ENCODE results near the gene LAMC3.

Gene LAMC3

GRCh38 chr9:131116281-131117120, 107.5 kb downstream of the LAMC3 start:
- Histone ChIP-seq H3K9me3 (no peaks in the 10 kb centered on the region), H3K36me3 (peaks cover 5 to 61% (median 27%) of the 10 kb centered on the region in 3 donors), H3K27me3 (no peaks in the 10 kb centered on the region), H3K27ac (peak overlapping the region in 1 of 2 donors; percentile 26), H3K4me3 (no peak overlapping the region), H3K4me1 (peaks cover 0 to 8% (median 0%) of the 10 kb centered on the region in 4 donors)
- intact Hi-C loops (cut with DNase I; ENCODE audit: low total_unique reads): loop anchor here (5.0 kb wide), 1 partner anchor 49 kb away; no protein-coding TSS in a partner anchor
- TF ChIP-seq CTCF (IDR thresholded peaks at IDR 0.05): no peak
- no peak for DNase-seq

- no peak overlapping the region for H3K4me3 ChIP-seq
- H3K4me1 ChIP-seq: peaks cover 0 to 8% (median 0%) of the 10 kb centered on the region in 4 donors
- H3K27ac ChIP-seq: peak overlapping the region in 1 of 2 donors; percentile 26
- DNase-seq: no peak
- no peaks in the 10 kb centered on the region for H3K9me3 ChIP-seq
- TF ChIP-seq CTCF (IDR thresholded peaks at IDR 0.05): no peak
- intact Hi-C loops (cut with DNase I; ENCODE audit: low total_unique reads): loop anchor here (5.0 kb wide), 1 partner anchor 50 kb away; no protein-coding TSS in a partner anchor
- no peaks in the 10 kb centered on the region for H3K27me3 ChIP-seq
- peaks cover 5 to 62% (median 29%) of the 10 kb centered on the region in 3 donors for H3K36me3 ChIP-seq
Observed at GRCh38 chr9:131117121-131117761, 108.3 kb downstream of the LAMC3 start.

- Histone ChIP-seq H3K27ac (peak overlapping the region in 1 of 2 donors; percentile 26), H3K4me1 (peaks cover 0 to 8% (median 0%) of the 10 kb centered on the region in 4 donors), H3K27me3 (no peaks in the 10 kb centered on the region), H3K9me3 (no peaks in the 10 kb centered on the region), H3K4me3 (no peak overlapping the region), H3K36me3 (peaks cover 5 to 62% (median 29%) of the 10 kb centered on the region in 3 donors)
- intact Hi-C loops (cut with DNase I; ENCODE audit: low total_unique reads): loop anchor here (5.0 kb wide), 1 partner anchor 50 kb away; no protein-coding TSS in a partner anchor
- no peak for DNase-seq
- no peak for TF ChIP-seq CTCF (IDR thresholded peaks at IDR 0.05)
Observed at GRCh38 chr9:131117762-131118145, 108.8 kb downstream of the LAMC3 start.

- no peak for DNase-seq
- intact Hi-C loops (cut with DNase I; ENCODE audit: low total_unique reads): loop anchor here (5.0 kb wide), 1 partner anchor 52 kb away; no protein-coding TSS in a partner anchor
- no peak overlapping the region for H3K27ac ChIP-seq
- H3K9me3 ChIP-seq: no peaks in the 10 kb centered on the region
- peaks cover 5 to 61% (median 26%) of the 10 kb centered on the region in 3 donors for H3K36me3 ChIP-seq
- H3K4me1 ChIP-seq: peaks cover 0 to 11% (median 2%) of the 10 kb centered on the region in 4 donors
- no peaks in the 10 kb centered on the region for H3K27me3 ChIP-seq
- TF ChIP-seq CTCF (IDR thresholded peaks at IDR 0.05): no peak
- no peak overlapping the region for H3K4me3 ChIP-seq
Observed at GRCh38 chr9:131119600-131119999, 110.6 kb downstream of the LAMC3 start.

- Histone ChIP-seq H3K27ac (no peak overlapping the region), H3K36me3 (peaks cover 5 to 55% (median 20%) of the 10 kb centered on the region in 3 donors), H3K9me3 (no peaks in the 10 kb centered on the region), H3K27me3 (no peaks in the 10 kb centered on the region), H3K4me1 (peaks cover 0 to 15% (median 4%) of the 10 kb centered on the region in 4 donors), H3K4me3 (no peak overlapping the region)
- intact Hi-C loops (cut with DNase I; ENCODE audit: low total_unique reads): no loop called here
- no peak for DNase-seq
- no peak for TF ChIP-seq CTCF (IDR thresholded peaks at IDR 0.05)
Observed at GRCh38 chr9:131120620-131121228, 111.8 kb downstream of the LAMC3 start.

All from tibial artery (tissue), 4 donors.